Measurements from ENCODE around the gene POU2AF2.

- TF ChIP-seq CTCF (IDR thresholded peaks at IDR 0.05) (no peak), POLR2A (IDR thresholded peaks at IDR 0.05) (no peak)
Measured at GRCh38 chr11:111200010-111200534, 45.5 kb upstream of the POU2AF2 start.

All from esophagus squamous epithelium (tissue), 4 donors.